Frontal cortex (tissue), 4 donors: Measurements from ENCODE around the gene NDUFB2. TPM values are rescaled to one million over a fixed set of nuclear protein-coding genes. Genes with fewer than 3 reads are reported as not detected.
"Not testable (repeated sequence)": the region's sequence is repeated elsewhere in the genome, so short reads cannot be mapped to it uniquely, and the experiment has no call there.

Source experiments
- DNase-seq, 2 donors: peaks; one replicate each; pipeline ENCODE4 v3.0.0; 2012; ENCODE audit warnings: low spot score in 2 of 2
- FAIRE-seq: peaks from 2 replicates; lab custom pipeline; 2012; peaks lifted over from hg19 to GRCh38; lab: Jason Lieb, UNC
- total RNA-seq: library from RNA; depleted of rRNA; stranded (reverse); fragments of >200 nt; gene quantifications from one replicate; pipeline ENCODE4 v1.2.3, GENCODE V29; 2014
- donor health status: control.
- donor health status: control.
- donor health status: control.

Gene NDUFB2
- total RNA-seq, 1 donor from 2014 or later, result 34.6 TPM

- DNase-seq, result no peak
- no peak for FAIRE-seq
These were observed 24.5 kb upstream of the NDUFB2 start for GRCh38 chr7:140671966-140672365.

GRCh38 chr7:140672382-140673062 lies 24.0 kb upstream of the NDUFB2 start, which contains the start of gene ADCK2:
Gene ADCK2 (plus strand): TSS chr7:140672945. CDS start chr7:140673331, 386 bp downstream.
- DNase-seq (peak; percentile 93), FAIRE-seq (no peak)

GRCh38 chr7:140673063-140673773 lies 23.3 kb upstream of the NDUFB2 start:
- DNase-seq, result peak; percentile 48 to 72
- FAIRE-seq, result no peak

- DNase-seq, result no peak
These were observed 22.7 kb upstream of the NDUFB2 start for GRCh38 chr7:140673774-140674155.

GRCh38 chr7:140674356-140674800 lies 22.1 kb upstream of the NDUFB2 start:
- no peak for DNase-seq
- no peak for FAIRE-seq

More at GRCh38 chr7:140673774-140674155, 22.7 kb upstream of the NDUFB2 start:
- no peak for FAIRE-seq

GRCh38 chr7:140674899-140675701 lies 21.4 kb upstream of the NDUFB2 start:
- peak; percentile 57 to 76 for DNase-seq
- no peak for FAIRE-seq

- FAIRE-seq (no peak), DNase-seq (no peak)
These were observed 20.8 kb upstream of the NDUFB2 start for GRCh38 chr7:140675726-140676125.

GRCh38 chr7:140676306-140676705 lies 20.2 kb upstream of the NDUFB2 start:
- FAIRE-seq (no peak), DNase-seq (no peak)

- not testable (repeated sequence) for DNase-seq, FAIRE-seq
These were observed 19.6 kb upstream of the NDUFB2 start for GRCh38 chr7:140676956-140677355.

- no peak for DNase-seq
- FAIRE-seq, result no peak
These were observed 19.0 kb upstream of the NDUFB2 start for GRCh38 chr7:140677496-140677895.

- DNase-seq (no peak), FAIRE-seq (no peak)
These were observed 18.3 kb upstream of the NDUFB2 start for GRCh38 chr7:140678081-140678815.

GRCh38 chr7:140678816-140679130 lies 17.7 kb upstream of the NDUFB2 start:
- no peak for DNase-seq
- FAIRE-seq, result no peak

- DNase-seq, result no peak
- FAIRE-seq, result no peak
These were observed 17.3 kb upstream of the NDUFB2 start for GRCh38 chr7:140679186-140679585.

- DNase-seq (no peak), FAIRE-seq (no peak)
These were observed 15.6 kb upstream of the NDUFB2 start for GRCh38 chr7:140680886-140681285.

GRCh38 chr7:140681766-140682165 lies 14.7 kb upstream of the NDUFB2 start:
- no peak for FAIRE-seq
- no peak for DNase-seq

GRCh38 chr7:140683657-140684056 lies 12.9 kb upstream of the NDUFB2 start:
- FAIRE-seq, result no peak
- DNase-seq, result no peak

- FAIRE-seq, result no peak
- DNase-seq, result no peak
These were observed 12.2 kb upstream of the NDUFB2 start for GRCh38 chr7:140684066-140684950.

GRCh38 chr7:140685407-140686087 lies 11.0 kb upstream of the NDUFB2 start:
- DNase-seq (no peak), FAIRE-seq (no peak)
